HEK293 (cell line): Measurements from ENCODE around the gene SPOCK1.

Experiments
- CTCF ChIP-seq: fragments of 450-650 bp; formaldehyde crosslinking; IDR thresholded peaks from 2 replicates; pipeline ENCODE4 v1.5.1; 2016; ENCODE audit warnings: missing biosample characterization, missing genetic modification characterization
- KLF1 ChIP-seq: fragments of 450-650 bp; formaldehyde crosslinking; IDR thresholded peaks from 2 replicates; pipeline ENCODE4 v1.5.1; 2016; ENCODE audit warnings: missing biosample characterization, missing genetic modification characterization
- PRDM1 ChIP-seq: fragments of 450-650 bp; formaldehyde crosslinking; IDR thresholded peaks from 2 replicates; pipeline ENCODE4; 2016; ENCODE audit warnings: missing biosample characterization, missing genetic modification characterization
- PRDM6 ChIP-seq: fragments of 450-650 bp; formaldehyde crosslinking; IDR thresholded peaks from 2 replicates; pipeline ENCODE4 v1.5.1; 2017; ENCODE audit warnings: missing biosample characterization, missing genetic modification characterization
- SCRT2 ChIP-seq: fragments of 450-650 bp; formaldehyde crosslinking; IDR thresholded peaks from 2 replicates; pipeline ENCODE4 v1.5.1; 2016; ENCODE audit warnings: missing biosample characterization, missing genetic modification characterization
- SP2 ChIP-seq: fragments of 450-650 bp; formaldehyde crosslinking; IDR thresholded peaks from 2 replicates; pipeline ENCODE4 v1.5.1; 2016; ENCODE audit warnings: missing biosample characterization, missing genetic modification characterization
- TRIM28 ChIP-seq: IDR thresholded peaks from 2 replicates; pipeline ENCODE4 v1.6.1; 2011; ENCODE audit warnings: low read length, control low read depth, borderline replicate concordance
- ZBTB7A ChIP-seq: fragments of 450-650 bp; formaldehyde crosslinking; IDR thresholded peaks from 2 replicates; pipeline ENCODE4 v1.5.1; 2016; ENCODE audit warnings: low read depth, missing biosample characterization, missing genetic modification characterization
- ZNF174 ChIP-seq: fragments of 450-650 bp; formaldehyde crosslinking; IDR thresholded peaks from 2 replicates; pipeline ENCODE4 v1.5.0; 2017; ENCODE audit warnings: missing biosample characterization, mild to moderate bottlenecking, missing genetic modification characterization
- ZNF335 ChIP-seq: fragments of 450-650 bp; formaldehyde crosslinking; conservative IDR thresholded peaks from 2 replicates; pipeline ENCODE4 v1.5.1; 2016; ENCODE audit warnings: missing biosample characterization, missing genetic modification characterization
- ZNF580 ChIP-seq: fragments of 450-650 bp; formaldehyde crosslinking; IDR thresholded peaks from 2 replicates; pipeline ENCODE4 v1.5.1; 2016; ENCODE audit warnings: missing biosample characterization, missing genetic modification characterization
- ZNF585B ChIP-seq: fragments of 450-650 bp; formaldehyde crosslinking; IDR thresholded peaks from 2 replicates; pipeline ENCODE4 v1.5.1; 2016; ENCODE audit warnings: missing biosample characterization, missing genetic modification characterization
- ZNF776 ChIP-seq: fragments of 450-650 bp; formaldehyde crosslinking; IDR thresholded peaks from 2 replicates; pipeline ENCODE4 v1.5.0; 2017; ENCODE audit warnings: missing biosample characterization, missing genetic modification characterization, borderline replicate concordance
- ZNF830 ChIP-seq: fragments of 450-650 bp; IDR thresholded peaks from 2 replicates; pipeline ENCODE4 v1.5.0; 2018; ENCODE audit warnings: missing biosample characterization, missing genetic modification characterization, low read depth, mild to moderate bottlenecking, moderate library complexity

- TF ChIP-seq KLF1 (tag by site-specific recombination) (no peak), PRDM6 (no peak), SCRT2 (tag by site-specific recombination) (no peak), CTCF (no peak), ZNF174 (tag by site-specific recombination) (no peak), PRDM1 (no peak), TRIM28 (no peak), ZNF580 (tag by site-specific recombination) (no peak), ZNF830 (tag by site-specific recombination) (no peak), ZNF585B (tag by site-specific recombination) (no peak), ZBTB7A (tag by site-specific recombination) (no peak), ZNF335 (no peak), ZNF776 (tag by site-specific recombination) (no peak), SP2 (no peak)
Measured at GRCh38 chr5:137344021-137344420, 155.1 kb downstream of the SPOCK1 start.
